NK-92 (cell line): Measurements from ENCODE around the gene TLR9.

Experiments used
- DNase-seq: peaks from one replicate; lab custom pipeline; 2025; ENCODE audit not compliant: unreplicated experiment; lab: John Stamatoyannopoulos, UW

TLR9 gene

GRCh38 chr3:52218454-52218853 lies 7.0 kb downstream of the TLR9 start:
- DNase-seq, result no peak

- DNase-seq, result no peak
Measured at GRCh38 chr3:52218026-52218425, 7.4 kb downstream of the TLR9 start.

- DNase-seq, result no peak
Measured at GRCh38 chr3:52217409-52217805, 8.0 kb downstream of the TLR9 start.

- DNase-seq, result no peak
Measured at GRCh38 chr3:52216585-52217408, 8.6 kb downstream of the TLR9 start.

GRCh38 chr3:52215351-52215750 lies 10.1 kb downstream of the TLR9 start:
- DNase-seq, result no peak

GRCh38 chr3:52213901-52214300 lies 11.5 kb downstream of the TLR9 start:
- DNase-seq, result no peak

GRCh38 chr3:52213005-52213404 lies 12.4 kb downstream of the TLR9 start:
- DNase-seq, result no peak

- DNase-seq, result no peak
Measured at GRCh38 chr3:52211268-52211891, 14.1 kb downstream of the TLR9 start.

- no peak for DNase-seq
Measured at GRCh38 chr3:52210550-52211046, 14.8 kb downstream of the TLR9 start.

- DNase-seq, result no peak
Measured at GRCh38 chr3:52210037-52210436, 15.4 kb downstream of the TLR9 start.

- DNase-seq, result no peak
Measured at GRCh38 chr3:52208556-52208955, 16.9 kb downstream of the TLR9 start.

GRCh38 chr3:52205727-52206372 lies 19.6 kb downstream of the TLR9 start:
- no peak for DNase-seq

GRCh38 chr3:52204337-52205073 lies 20.9 kb downstream of the TLR9 start:
- no peak for DNase-seq

- no peak for DNase-seq
Measured at GRCh38 chr3:52203701-52204100, 21.7 kb downstream of the TLR9 start.

GRCh38 chr3:52202384-52203077 lies 22.9 kb downstream of the TLR9 start:
- no peak for DNase-seq

GRCh38 chr3:52200981-52201679 lies 24.3 kb downstream of the TLR9 start:
- DNase-seq, result no peak

- no peak for DNase-seq
Measured at GRCh38 chr3:52198643-52199608, 26.5 kb downstream of the TLR9 start.

GRCh38 chr3:52197842-52198625 lies 27.4 kb downstream of the TLR9 start, which contains the start of gene ALAS1:
Gene ALAS1 (plus strand): TSS chr3:52198160. CDS start chr3:52199242, 1,082 bp downstream.
- DNase-seq, result peak; percentile 75
